Bone marrow (tissue), 2 donors: ENCODE results near the gene S100A5.

ENCODE experiments used
- DNase-seq, 2 donors: peaks; one replicate each; lab custom pipeline; 2025; lab: John Stamatoyannopoulos, UW

Gene S100A5

DNA sequence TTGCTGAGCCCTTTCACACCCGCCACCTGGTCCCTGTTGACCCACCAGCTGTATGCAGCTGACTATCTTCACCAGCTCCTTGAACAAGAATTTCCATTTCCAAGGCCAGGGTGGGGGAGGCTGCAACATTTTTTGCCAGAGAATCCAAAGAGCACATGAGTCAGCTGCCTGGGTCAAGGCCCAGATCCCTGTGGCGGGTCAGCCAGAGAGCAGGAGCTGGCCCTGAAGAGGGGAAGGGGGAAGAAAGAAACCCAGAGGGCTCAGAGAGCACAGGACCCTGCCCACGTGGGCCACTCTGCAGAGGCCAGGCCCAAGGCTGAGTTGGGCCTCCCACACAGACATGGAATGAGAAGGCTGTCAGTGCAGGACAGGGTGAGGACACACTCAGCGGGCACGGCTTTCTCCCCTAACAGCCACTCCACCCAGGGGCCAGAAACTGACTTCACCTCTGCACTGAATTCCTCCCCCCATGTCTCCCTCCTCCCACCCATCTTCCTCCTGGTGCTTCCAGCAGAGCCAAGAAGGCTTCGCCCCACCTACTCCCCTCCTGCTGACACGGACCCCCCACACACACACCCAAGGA lies 33.8 kb downstream of the S100A5 start:
- no peak for DNase-seq

DNA sequence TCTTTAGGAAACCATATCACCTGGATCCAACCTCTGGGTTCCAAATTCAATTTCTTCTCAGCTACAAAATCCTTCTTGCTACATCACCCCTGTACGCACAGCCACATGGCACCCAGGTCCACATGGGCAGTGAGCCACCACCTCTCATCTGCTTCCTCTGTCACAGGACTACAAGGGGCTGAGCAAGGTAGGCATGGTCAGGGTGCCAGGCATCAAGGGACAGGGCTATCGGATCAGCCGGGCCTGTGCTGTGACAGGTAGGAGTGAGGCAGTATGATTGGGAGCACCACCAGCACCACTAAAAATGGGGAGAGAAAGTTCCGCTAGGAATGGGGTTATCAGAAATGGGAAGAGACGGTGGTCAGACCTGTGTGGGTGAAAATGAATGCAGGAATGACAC lies 34.3 kb downstream of the S100A5 start:
- DNase-seq = no peak

DNA sequence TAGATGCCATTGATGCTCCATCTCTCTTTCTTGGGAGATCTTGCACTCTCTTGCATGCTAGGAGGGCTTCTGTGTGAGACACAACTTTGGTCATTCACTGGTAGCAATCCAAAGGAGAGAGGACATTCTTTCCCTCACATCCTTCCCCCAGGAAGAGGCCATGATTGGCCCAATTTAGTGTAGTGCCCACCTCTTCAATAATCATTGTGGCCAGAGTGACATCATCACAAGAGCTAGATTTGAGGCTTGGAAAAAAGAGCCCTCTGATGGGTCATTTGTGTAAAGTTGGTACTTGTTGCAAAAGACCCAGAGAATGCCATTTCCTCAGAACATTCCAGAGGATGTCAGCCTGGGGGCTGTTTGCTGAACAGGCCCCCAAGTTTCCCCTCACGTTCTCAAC lies 35.2 kb downstream of the S100A5 start:
- no peak for DNase-seq

DNA sequence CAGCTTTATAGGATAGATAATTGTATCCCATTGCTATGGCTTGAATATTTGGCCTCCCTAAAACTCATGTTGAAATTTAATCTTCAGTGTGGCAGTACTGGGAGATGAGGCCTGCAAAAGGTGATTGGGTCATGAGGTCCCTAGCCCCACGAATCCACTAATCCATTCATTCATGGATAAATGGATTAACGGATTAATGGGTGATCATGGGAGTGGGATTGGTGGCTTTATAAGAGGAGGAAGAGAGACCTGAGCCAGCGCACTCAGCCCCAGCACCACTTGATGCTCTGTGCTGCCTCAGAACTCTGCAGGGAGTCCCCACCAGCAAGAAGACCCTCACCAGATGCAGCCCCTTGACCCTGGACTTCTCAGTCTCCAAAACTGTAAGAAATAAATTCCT lies 37.0 kb downstream of the S100A5 start:
- DNase-seq = no peak

DNA sequence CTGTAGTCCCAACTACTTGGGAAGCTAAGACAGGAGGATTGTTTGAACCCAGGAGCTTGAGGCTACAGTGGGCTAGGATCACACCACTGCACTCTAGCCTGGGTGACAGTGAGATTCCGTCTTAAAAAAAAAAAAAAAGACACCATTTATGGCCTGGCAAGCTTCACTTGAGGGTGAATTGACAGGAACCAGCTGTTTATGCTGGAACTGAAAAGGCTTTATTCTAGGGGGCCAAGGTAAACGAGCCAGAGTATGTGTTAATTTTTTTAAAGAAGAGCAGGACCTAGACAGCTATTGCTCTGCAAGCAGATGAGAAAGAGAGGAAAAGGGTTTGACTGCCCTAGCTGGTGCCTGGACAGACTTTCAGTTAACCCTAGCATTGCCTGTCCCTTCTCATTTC lies 42.0 kb downstream of the S100A5 start:
- DNase-seq = no peak

DNA sequence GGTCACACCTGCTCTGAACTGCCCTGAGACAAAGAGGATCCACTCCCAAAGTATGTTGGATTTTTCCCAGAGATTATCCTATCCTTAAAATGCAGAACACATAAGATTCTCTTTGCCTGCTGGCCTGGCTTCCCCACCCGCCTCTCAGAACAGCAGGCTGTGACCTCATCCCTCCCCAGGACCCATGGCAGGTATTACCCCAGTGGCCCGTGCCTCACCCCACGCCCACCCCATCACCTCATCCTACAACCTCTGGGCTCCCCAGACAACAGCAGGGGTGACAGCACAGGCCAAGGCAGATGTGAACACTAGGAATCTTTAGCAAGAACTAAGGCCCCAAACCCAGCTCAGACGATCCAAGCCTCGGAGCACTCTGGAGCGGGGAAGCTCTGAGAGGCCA lies 45.2 kb downstream of the S100A5 start:
- no peak for DNase-seq

DNA sequence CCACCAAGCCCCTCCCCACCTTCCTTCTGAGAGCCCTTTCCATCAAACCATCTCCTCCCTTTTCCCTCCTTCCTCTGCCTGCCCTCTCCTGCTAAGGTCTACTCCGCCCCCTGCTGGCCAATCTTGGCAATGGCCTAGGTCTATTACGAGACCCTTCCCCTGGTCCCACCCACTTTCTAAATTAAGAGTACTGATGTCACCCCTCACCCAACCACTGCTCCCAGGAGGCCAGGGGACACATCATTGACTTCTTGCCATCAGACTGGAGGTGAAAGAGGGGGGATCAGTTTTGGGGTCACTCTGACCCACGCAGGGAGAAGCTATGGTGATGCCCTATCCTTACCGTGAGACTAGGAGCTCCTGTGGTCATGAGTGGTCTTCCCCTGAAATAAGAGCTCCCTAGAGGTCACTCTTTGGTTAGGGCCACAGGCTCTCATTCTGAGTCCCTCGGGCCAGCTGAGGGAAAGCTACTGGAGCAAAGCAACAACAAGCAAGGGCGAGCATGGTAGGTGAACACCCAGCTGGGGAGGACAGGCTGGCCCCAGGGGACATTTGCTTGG lies 45.7 kb downstream of the S100A5 start:
- DNase-seq = peak; percentile 65 to 86

DNA sequence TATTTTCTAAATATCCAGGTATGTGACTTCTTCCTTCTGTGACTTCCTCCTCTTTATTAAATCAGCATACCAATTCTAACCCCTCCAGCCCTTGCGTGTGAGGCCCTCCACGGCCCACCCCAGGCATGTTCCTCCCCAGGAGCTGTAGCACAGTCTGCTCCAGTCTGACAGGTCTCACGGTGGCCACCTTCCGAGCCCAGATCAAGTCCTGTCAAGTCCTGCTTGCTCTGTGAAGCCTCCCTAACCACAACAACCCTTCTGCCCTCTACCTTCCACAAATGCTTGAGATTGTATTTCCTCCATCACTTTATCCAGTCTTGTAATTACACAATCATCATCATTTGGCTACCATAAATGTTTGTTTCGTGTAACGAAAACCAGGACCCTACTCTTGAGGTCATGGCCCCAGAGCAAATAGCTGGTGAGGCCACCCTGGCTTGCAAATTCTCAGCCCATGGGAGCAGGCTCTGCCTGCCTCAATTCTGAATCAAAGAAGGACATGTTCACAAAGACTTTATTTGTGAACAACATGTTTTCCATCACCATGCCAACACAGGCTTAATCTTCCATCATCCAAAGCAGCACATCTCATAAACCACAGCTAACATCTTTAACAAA lies 47.3 kb downstream of the S100A5 start:
- DNase-seq = no peak

DNA sequence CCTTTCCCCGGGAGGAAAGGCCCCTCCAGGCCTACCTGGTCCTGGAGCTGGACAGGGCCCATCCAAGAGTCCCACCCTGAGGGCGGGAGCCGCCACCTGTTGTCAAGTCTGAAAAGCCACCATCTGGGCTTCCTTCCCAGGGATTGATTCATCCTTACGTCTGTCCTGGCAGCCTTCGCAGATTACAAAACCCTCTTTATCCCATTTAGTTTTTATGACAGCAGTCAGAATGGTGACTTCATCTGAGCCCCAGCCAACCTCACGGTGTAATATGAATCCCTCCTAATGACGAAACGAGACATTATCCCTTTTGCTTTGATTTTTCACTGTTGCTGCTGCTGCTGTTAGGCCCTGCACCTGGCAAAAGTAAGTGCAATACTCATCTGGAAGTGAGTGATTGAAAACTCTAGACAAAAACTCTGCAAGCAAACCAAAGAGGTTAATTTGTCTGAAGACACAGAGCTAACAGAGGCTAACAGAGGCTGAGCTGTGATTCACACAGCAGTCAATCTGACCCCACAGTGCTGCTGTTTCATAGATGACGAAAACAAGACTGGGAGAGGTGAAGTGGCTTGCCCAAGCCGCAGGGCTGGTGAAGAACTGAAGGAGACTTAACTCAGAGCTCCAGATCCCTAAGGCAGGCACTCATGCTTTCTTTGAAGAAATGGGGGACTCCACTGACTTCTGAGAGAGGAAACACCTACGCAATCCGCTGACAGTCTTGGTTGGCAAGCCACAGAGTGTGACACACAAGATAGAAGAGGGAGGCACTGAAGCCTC lies 50.3 kb downstream of the S100A5 start:
- peak in 1 of 2 donors; percentile 60 for DNase-seq

DNA sequence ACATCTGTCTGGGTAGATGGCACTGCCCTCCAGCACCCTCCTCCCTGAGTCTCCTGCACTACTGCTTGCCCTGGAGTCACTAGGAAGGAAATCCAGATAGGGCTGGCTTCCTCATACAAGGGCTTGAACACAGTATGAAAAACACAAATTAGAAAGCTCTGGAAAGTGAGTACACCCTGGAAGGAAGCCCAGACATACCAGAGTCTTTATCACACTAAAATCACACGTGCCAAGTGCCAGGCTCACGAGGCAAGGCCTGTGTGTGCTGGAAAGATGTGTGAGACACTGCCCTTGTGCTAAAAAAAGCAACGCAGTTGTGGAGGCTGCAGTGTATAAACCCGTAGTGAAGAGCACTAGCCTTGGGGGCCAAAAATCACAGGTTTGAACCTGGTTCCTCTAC lies 52.0 kb downstream of the S100A5 start:
- no peak for DNase-seq

DNA sequence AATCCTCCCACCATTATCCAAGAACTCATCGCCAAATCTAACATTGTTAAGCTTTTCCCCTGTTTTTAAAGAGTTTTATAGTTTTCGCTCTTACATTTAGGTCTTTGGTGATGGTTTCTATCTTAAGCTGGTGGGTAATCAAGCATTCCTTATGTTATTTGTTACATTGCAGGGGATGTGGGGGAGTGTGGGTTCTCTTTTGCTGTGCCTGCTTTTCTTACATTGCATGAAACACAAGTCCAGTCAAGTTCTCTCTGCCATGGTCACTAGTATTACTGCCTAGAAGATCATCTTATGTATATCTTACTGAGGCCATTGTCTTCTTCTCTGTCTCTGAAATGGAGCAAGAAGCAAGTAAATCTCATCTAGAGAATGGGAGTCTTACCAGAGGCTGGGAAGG lies 53.0 kb downstream of the S100A5 start:
- no peak for DNase-seq
